PC-3 (cell line): ENCODE data around the gene SLC35E4. TPM values are rescaled to one million over a fixed set of nuclear protein-coding genes. Genes with fewer than 3 reads are reported as not detected.

ENCODE experiments used
- ATAC-seq: fragments of 200-7000 bp; cut with Tn5 transposase; 2 replicates; pipeline ENCODE4 v1.9.1; 2020; ENCODE audit warnings: mild to moderate bottlenecking, moderate library complexity
- BruUV-seq: library from RNA; stranded (reverse); fragments of 400-500 nt; replicated peaks from 2 replicates; lab custom pipeline; 2021; lab: Mats Ljungman, UMichigan
- CTCF ChIA-PET: fragments of 300-600 bp; sonication (Branson Sonifier 250); formaldehyde crosslinking; loops from one replicate; lab custom pipeline; 2022; ENCODE audit warnings: antibody characterized with exemption; lab: Charles Lee
- POLR2A ChIA-PET: fragments of 300-600 bp; sonication (Branson Sonifier 250); formaldehyde crosslinking; loops from one replicate; lab custom pipeline; 2022; ENCODE audit warnings: antibody characterized with exemption; ENCODE audit not compliant: unreplicated experiment; lab: Charles Lee
- DNase-seq: peaks from one replicate; pipeline ENCODE4 v3.0.0-alpha.2; 2015
- H2AFZ ChIP-seq: fragments of 300-600 bp; sonication (generic); 2 replicates; pipeline ENCODE4 v1.6.0; 2016; ENCODE audit warnings: antibody characterized with exemption, low read length
- H3F3A ChIP-seq: fragments of 300-600 bp; sonication (generic); one replicate; pipeline ENCODE4 v1.6.0; 2017; ENCODE audit warnings: antibody characterized with exemption, low read length, control low read depth, mild to moderate bottlenecking; ENCODE audit not compliant: unreplicated experiment
- H3K27ac ChIP-seq: fragments of 300-600 bp; sonication (generic); 2 replicates; pipeline ENCODE4 v1.5.1; 2016; ENCODE audit warnings: mild to moderate bottlenecking, low read length
- H3K27me3 ChIP-seq: fragments of 300-600 bp; sonication (generic); 2 replicates; pipeline ENCODE4 v1.6.1; 2016; ENCODE audit warnings: low read length, mixed read lengths
- H3K36me3 ChIP-seq: fragments of 300-600 bp; sonication (generic); 2 replicates; pipeline ENCODE4 v1.6.1; 2016; ENCODE audit warnings: low read depth, mixed run types, low read length, mixed read lengths
- H3K4me1 ChIP-seq: fragments of 300-600 bp; sonication (generic); 2 replicates; pipeline ENCODE4 v1.5.1; 2016; ENCODE audit warnings: low read length; ENCODE audit not compliant: insufficient read depth
- H3K4me2 ChIP-seq: fragments of 300-600 bp; sonication (generic); 2 replicates; pipeline ENCODE4 v1.6.0; 2016; ENCODE audit warnings: low read length
- H3K4me3 ChIP-seq: fragments of 300-600 bp; sonication (generic); 2 replicates; pipeline ENCODE4 v1.5.1; 2016; ENCODE audit warnings: mild to moderate bottlenecking, low read length, mixed read lengths
- H3K79me2 ChIP-seq: fragments of 300-600 bp; sonication (generic); 2 replicates; pipeline ENCODE4 v1.6.1; 2017; ENCODE audit warnings: low read length, mixed read lengths
- H3K9ac ChIP-seq: fragments of 300-600 bp; sonication (generic); 2 replicates; pipeline ENCODE4 v1.6.0; 2016; ENCODE audit warnings: mild to moderate bottlenecking, low read length
- H3K9me2 ChIP-seq: fragments of 300-600 bp; sonication (generic); replicated peaks from 2 replicates; pipeline ENCODE4 v1.6.1; 2016; ENCODE audit warnings: mixed run types, low read length, mixed read lengths
- H3K9me3 ChIP-seq: fragments of 300-600 bp; sonication (generic); 2 replicates; pipeline ENCODE4 v1.6.1; 2016; ENCODE audit warnings: low read length, mixed read lengths
- H4K20me1 ChIP-seq: fragments of 300-600 bp; sonication (generic); 2 replicates; pipeline ENCODE4 v1.6.1; 2016; ENCODE audit warnings: low read length, mixed read lengths
- EZH2 ChIP-seq: fragments of 300-600 bp; sonication (generic); IDR thresholded peaks from one replicate; pipeline ENCODE4 v1.6.1; 2017; ENCODE audit warnings: antibody characterized with exemption, mild to moderate bottlenecking, low read length; ENCODE audit not compliant: unreplicated experiment
- EZH2phosphoT487 ChIP-seq: fragments of 300-600 bp; sonication (generic); IDR thresholded peaks from 2 replicates; pipeline ENCODE4 v1.6.1; 2018; ENCODE audit warnings: mild to moderate bottlenecking, antibody characterized with exemption, low read length, borderline replicate concordance
- intact Hi-C: fragments of 100-400 bp; cut with micrococcal nuclease; formaldehyde crosslinking; loops from 2 replicates; pipeline ENCODE4 v1.9.0; 2023
- total RNA-seq: library from RNA; depleted of rRNA; stranded (reverse); fragments of >200 nt; gene quantifications from 2 replicates; pipeline ENCODE4 v1.2.3, GENCODE V29; 2014
- TF ChIP-seq, protein P1 (sequence below): fragments of 300-600 bp; sonication (generic); conservative IDR thresholded peaks from 2 replicates; pipeline ENCODE4 v1.5.1; 2017; ENCODE audit warnings: antibody characterized with exemption, low read depth, mild to moderate bottlenecking, low read length

Gene SLC35E4
- total RNA-seq, 1 experiment from 2014 or later = 16.8 TPM

DNA sequence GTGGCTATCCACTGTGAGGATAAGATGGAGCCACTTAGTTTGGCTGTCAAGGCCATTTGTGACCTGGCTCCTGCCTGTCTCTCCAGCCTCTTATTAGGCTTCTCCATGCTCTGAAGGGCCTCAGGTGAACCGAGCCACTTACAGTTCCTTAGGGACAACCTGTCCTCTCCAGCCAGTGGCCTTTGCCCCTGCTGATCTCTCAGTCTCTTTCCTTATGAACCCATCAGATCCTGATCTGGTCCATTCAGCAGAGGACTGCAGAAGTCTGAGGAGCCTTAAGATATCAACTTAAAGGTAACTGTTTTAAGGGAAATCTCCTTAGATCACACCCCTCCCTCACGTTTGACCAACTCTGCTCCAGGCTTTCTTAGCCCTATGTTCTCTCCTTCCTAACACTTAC is 29.7 kb downstream of the SLC35E4 start:
- Histone ChIP-seq H3F3A (no peaks in the 10 kb centered on the region), H4K20me1 (no peaks in the 10 kb centered on the region), H3K9ac (no peak overlapping the region), H3K4me3 (no peak overlapping the region), H3K79me2 (no peaks in the 10 kb centered on the region), H3K4me2 (no peak overlapping the region), H2AFZ (no peak overlapping the region), H3K27me3 (no peaks in the 10 kb centered on the region), H3K4me1 (peaks cover 13% of the 10 kb centered on the region; the same call in 1 of the 2 replicates), H3K36me3 (no peaks in the 10 kb centered on the region), H3K9me2 (no peaks in the 10 kb centered on the region), H3K9me3 (no peaks in the 10 kb centered on the region), H3K27ac (no peak overlapping the region)
- ChIA-PET POLR2A (no interaction called here), CTCF (no interaction called here)
- ATAC-seq (no peak), DNase-seq (no peak)
- intact Hi-C loops = loop anchor here (10.0 kb wide), 1 partner anchor 90 kb away; no protein-coding TSS in a partner anchor
- no TSS peak for BruUV-seq
- TF ChIP-seq EZH2phosphoT487 (no peak), EZH2 (no peak)
- TF ChIP-seq, protein P1, sequence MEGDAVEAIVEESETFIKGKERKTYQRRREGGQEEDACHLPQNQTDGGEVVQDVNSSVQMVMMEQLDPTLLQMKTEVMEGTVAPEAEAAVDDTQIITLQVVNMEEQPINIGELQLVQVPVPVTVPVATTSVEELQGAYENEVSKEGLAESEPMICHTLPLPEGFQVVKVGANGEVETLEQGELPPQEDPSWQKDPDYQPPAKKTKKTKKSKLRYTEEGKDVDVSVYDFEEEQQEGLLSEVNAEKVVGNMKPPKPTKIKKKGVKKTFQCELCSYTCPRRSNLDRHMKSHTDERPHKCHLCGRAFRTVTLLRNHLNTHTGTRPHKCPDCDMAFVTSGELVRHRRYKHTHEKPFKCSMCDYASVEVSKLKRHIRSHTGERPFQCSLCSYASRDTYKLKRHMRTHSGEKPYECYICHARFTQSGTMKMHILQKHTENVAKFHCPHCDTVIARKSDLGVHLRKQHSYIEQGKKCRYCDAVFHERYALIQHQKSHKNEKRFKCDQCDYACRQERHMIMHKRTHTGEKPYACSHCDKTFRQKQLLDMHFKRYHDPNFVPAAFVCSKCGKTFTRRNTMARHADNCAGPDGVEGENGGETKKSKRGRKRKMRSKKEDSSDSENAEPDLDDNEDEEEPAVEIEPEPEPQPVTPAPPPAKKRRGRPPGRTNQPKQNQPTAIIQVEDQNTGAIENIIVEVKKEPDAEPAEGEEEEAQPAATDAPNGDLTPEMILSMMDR = no peak

DNA sequence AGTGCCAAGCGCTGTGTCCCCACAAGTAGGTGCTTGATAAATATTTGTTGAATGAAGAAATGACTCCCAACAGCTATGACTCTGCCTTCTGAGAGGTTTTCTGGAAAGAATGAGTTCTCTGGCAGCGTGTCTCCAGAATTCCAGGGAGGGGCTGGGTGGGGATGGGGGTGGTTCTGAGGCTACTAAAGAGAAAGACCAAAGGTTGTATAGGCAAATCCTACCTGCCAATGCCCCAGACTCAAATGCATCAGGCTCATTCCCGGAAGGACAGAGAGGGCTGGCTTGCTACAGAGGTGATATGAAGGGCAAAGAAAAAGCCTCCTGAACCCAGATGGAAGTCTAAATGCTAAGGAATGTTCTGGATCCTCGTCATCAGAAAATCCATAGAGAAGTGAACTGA is 30.2 kb downstream of the SLC35E4 start:
- intact Hi-C loops = loop anchor here (10.0 kb wide), 1 partner anchor 89 kb away; no protein-coding TSS in a partner anchor
- Histone ChIP-seq H3K9me2 (no peaks in the 10 kb centered on the region), H2AFZ (no peak overlapping the region), H3F3A (no peaks in the 10 kb centered on the region), H3K27me3 (no peaks in the 10 kb centered on the region), H3K27ac (no peak overlapping the region), H3K9ac (no peak overlapping the region), H3K36me3 (no peaks in the 10 kb centered on the region), H3K79me2 (no peaks in the 10 kb centered on the region), H3K9me3 (no peaks in the 10 kb centered on the region), H3K4me2 (no peak overlapping the region), H3K4me3 (no peak overlapping the region), H4K20me1 (no peaks in the 10 kb centered on the region), H3K4me1 (peaks cover 13% of the 10 kb centered on the region; the same call in 1 of the 2 replicates)
- ChIA-PET POLR2A (no interaction called here), CTCF (no interaction called here)
- BruUV-seq = no TSS peak
- ATAC-seq = no peak
- TF ChIP-seq EZH2phosphoT487 (no peak), EZH2 (no peak)
- TF ChIP-seq, protein P1 = no peak
- no peak for DNase-seq

DNA sequence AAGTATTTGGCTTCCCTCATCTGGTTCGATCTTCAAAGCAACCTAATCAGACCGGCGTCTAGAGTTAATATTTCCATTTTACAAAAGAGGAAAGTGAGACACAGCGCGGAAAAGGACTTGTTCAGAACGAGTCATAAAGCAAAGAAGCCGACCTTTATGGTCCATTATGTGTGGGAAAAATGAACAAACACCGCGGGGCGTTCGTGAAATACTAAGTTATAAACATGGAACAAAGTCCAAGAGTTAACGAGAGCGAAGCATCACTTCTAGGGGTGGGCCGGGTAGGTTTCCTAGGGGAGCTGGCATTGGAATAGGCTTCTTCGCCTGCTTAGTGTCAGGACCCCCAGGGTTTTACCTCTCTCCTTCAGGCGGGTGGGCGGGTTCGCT is 31.5 kb downstream of the SLC35E4 start:
- H2AFZ ChIP-seq = peak overlapping the region; percentile 98
- CTCF ChIA-PET = no interaction called here
- H3K9ac ChIP-seq = peak overlapping the region; percentile 76
- H3K4me1 ChIP-seq = peaks cover 13% of the 10 kb centered on the region; the same call in 1 of the 2 replicates
- peak overlapping the region; percentile 98 for H3K4me2 ChIP-seq
- no peaks in the 10 kb centered on the region for H3K79me2 ChIP-seq
- H3K27ac ChIP-seq = no peak overlapping the region
- intact Hi-C loops = loop anchor here (10.0 kb wide), 1 partner anchor 88 kb away; no protein-coding TSS in a partner anchor
- H3K27me3 ChIP-seq = no peaks in the 10 kb centered on the region
- peak; percentile 4 for ATAC-seq
- no peaks in the 10 kb centered on the region for H4K20me1 ChIP-seq
- DNase-seq = no peak
- no peaks in the 10 kb centered on the region for H3K36me3 ChIP-seq
- peak overlapping the region; percentile 82 for H3K4me3 ChIP-seq
- TF ChIP-seq EZH2phosphoT487 (no peak), EZH2 (no peak)
- TF ChIP-seq, protein P1 = no peak
- no peaks in the 10 kb centered on the region for H3K9me2 ChIP-seq
- H3K9me3 ChIP-seq = no peaks in the 10 kb centered on the region
- POLR2A ChIA-PET = interaction anchor here (0.6 kb wide), 1 partner anchor 299 kb away, joined by 8 read pairs; no protein-coding TSS in a partner anchor
- TSS peak; percentile 55 for BruUV-seq
- no peaks in the 10 kb centered on the region for H3F3A ChIP-seq
